Epithelial cell of esophagus (primary cell): Measurements from ENCODE around the gene ARHGAP15.
A peak's percentile ranks its signal among the peaks of the same experiment; 100 is the strongest.

ENCODE experiments used
- DNase-seq: peaks from one replicate; pipeline ENCODE4 v3.0.0; 2010; ENCODE audit warnings: low read depth
- H3K4me3 ChIP-seq: 2 replicates; pipeline ENCODE4 v1.5.1; 2011; ENCODE audit warnings: mild to moderate bottlenecking, low read length, control low read depth
- CTCF ChIP-seq: IDR thresholded peaks from 2 replicates; pipeline ENCODE4 v1.5.1; 2011; ENCODE audit warnings: low read depth, mild to moderate bottlenecking, low read length, control low read depth, inconsistent platforms; ENCODE audit not compliant: insufficient read depth; ENCODE audit errors: missing control alignments

The ARHGAP15 gene

GRCh38 chr2:143633419-143633818 is 504.2 kb downstream of the ARHGAP15 start:
- TF ChIP-seq CTCF = no peak

GRCh38 chr2:143635302-143635701 is 506.1 kb downstream of the ARHGAP15 start:
- no peak overlapping the region for H3K4me3 ChIP-seq
- no peak for TF ChIP-seq CTCF
- no peak for DNase-seq

More at GRCh38 chr2:143633419-143633818, 504.2 kb downstream of the ARHGAP15 start:
- DNase-seq = peak; percentile 11
- no peak overlapping the region for H3K4me3 ChIP-seq

- no peak for DNase-seq
- H3K4me3 ChIP-seq = no peak overlapping the region
- no peak for TF ChIP-seq CTCF
These were observed 506.7 kb downstream of the ARHGAP15 start for GRCh38 chr2:143635936-143636335.

- no peak for TF ChIP-seq CTCF
- DNase-seq = no peak
- no peak overlapping the region for H3K4me3 ChIP-seq
These were observed 511.6 kb downstream of the ARHGAP15 start for GRCh38 chr2:143640826-143641225.

GRCh38 chr2:143645921-143646645 is 516.9 kb downstream of the ARHGAP15 start:
- TF ChIP-seq CTCF = no peak
- no peak for DNase-seq
- H3K4me3 ChIP-seq = no peak overlapping the region

GRCh38 chr2:143649226-143649740 is 520.1 kb downstream of the ARHGAP15 start:
- no peak for TF ChIP-seq CTCF
- no peak for DNase-seq
- no peak overlapping the region for H3K4me3 ChIP-seq

- no peak overlapping the region for H3K4me3 ChIP-seq
- DNase-seq = no peak
- no peak for TF ChIP-seq CTCF
These were observed 523.5 kb downstream of the ARHGAP15 start for GRCh38 chr2:143652692-143653091.
